Prostate gland (tissue), 2 donors: ENCODE data around the gene VWA1.

Source experiments
- POLR2A ChIP-seq: fragments of 450-650 bp; IDR thresholded peaks from one replicate; pipeline ENCODE4 v1.6.1; 2016; ENCODE audit warnings: antibody characterized with exemption, mild to moderate bottlenecking
- POLR2AphosphoS5 ChIP-seq: sonication (generic); formaldehyde crosslinking; IDR thresholded peaks from one replicate; pipeline ENCODE4 v1.6.1; 2017; ENCODE audit warnings: antibody characterized with exemption
- TF ChIP-seq, protein P1 (sequence below), 4 experiments: fragments of 200-600 bp in 2 of 4; fragments of 450-650 bp in 2 of 4; sonication (generic) in 2 of 4; IDR thresholded peaks; 1 replicate in 3 of 4; 2 replicates in 1 of 4; pipeline ENCODE4 v1.5.1; 2016 to 2019; ENCODE audit warnings: antibody characterized with exemption in 4 of 4, mild to moderate bottlenecking in 2 of 4, moderate library complexity in 2 of 4

DNA sequence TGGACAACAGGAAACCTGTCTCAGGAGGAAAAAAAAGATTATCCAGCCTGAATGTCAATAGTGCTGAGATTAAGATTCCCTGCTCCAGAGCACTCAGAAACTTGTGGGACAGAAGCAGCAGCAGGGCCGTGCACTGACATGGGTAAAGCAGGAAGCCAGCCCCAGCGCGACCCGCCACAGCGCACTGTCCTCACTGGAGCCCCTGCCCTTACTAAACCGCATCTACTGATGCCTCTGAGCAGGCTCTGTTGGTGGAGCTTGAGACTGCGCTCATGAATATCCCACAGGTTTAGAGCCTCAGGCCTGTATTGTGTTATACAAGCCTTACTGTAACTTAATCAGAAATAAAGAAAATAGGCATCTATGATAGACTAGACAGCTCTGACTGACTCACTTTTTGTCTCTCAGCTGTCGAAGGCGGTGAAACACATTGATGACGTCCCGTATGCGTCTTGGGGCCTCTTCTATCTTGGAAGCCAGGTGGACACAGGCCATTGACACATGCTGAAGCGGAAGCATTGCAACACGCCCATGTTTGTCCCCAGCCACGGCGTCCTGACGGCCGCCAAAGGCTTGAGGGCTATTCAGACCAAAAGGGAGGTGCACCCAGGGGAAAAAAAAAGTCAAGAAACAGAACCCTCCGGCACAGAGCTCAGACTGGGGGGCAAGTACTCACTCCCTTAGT lies 37.5 kb upstream of the VWA1 start:
- TF ChIP-seq, protein P1, sequence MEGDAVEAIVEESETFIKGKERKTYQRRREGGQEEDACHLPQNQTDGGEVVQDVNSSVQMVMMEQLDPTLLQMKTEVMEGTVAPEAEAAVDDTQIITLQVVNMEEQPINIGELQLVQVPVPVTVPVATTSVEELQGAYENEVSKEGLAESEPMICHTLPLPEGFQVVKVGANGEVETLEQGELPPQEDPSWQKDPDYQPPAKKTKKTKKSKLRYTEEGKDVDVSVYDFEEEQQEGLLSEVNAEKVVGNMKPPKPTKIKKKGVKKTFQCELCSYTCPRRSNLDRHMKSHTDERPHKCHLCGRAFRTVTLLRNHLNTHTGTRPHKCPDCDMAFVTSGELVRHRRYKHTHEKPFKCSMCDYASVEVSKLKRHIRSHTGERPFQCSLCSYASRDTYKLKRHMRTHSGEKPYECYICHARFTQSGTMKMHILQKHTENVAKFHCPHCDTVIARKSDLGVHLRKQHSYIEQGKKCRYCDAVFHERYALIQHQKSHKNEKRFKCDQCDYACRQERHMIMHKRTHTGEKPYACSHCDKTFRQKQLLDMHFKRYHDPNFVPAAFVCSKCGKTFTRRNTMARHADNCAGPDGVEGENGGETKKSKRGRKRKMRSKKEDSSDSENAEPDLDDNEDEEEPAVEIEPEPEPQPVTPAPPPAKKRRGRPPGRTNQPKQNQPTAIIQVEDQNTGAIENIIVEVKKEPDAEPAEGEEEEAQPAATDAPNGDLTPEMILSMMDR (IDR thresholded peaks at IDR 0.05) = no peak
- TF ChIP-seq POLR2AphosphoS5 = no peak
- no peak for TF ChIP-seq POLR2A
